GM19351 (cell line): ENCODE data around the gene ECI1.
"Not testable (repeated sequence)": the region's sequence is repeated elsewhere in the genome, so short reads cannot be mapped to it uniquely, and the experiment has no call there.

Source experiments
- ATAC-seq: cut with Tn5 transposase; IDR thresholded peaks from one replicate; pipeline ENCODE4 v1.9.1; 2021; ENCODE audit warnings: mild to moderate bottlenecking, moderate library complexity; ENCODE audit not compliant: unreplicated experiment

ECI1 gene

GRCh38 chr16:2280981-2281542 lies 29.7 kb upstream of the ECI1 start:
- ATAC-seq: no peak

GRCh38 chr16:2280461-2280860 lies 29.1 kb upstream of the ECI1 start:
- ATAC-seq: no peak

GRCh38 chr16:2278956-2279800 lies 27.8 kb upstream of the ECI1 start:
- ATAC-seq: no peak

GRCh38 chr16:2278272-2278608 lies 26.9 kb upstream of the ECI1 start:
- ATAC-seq: no peak

- no peak for ATAC-seq
Observed at GRCh38 chr16:2277466-2278271, 26.3 kb upstream of the ECI1 start.

GRCh38 chr16:2276368-2277195 lies 25.2 kb upstream of the ECI1 start:
- no peak for ATAC-seq

GRCh38 chr16:2275476-2276367 lies 24.3 kb upstream of the ECI1 start:
- no peak for ATAC-seq

- ATAC-seq: no peak
Observed at GRCh38 chr16:2273931-2274330, 22.5 kb upstream of the ECI1 start.

GRCh38 chr16:2273484-2273883 lies 22.1 kb upstream of the ECI1 start:
- ATAC-seq: no peak

GRCh38 chr16:2271848-2272461 lies 20.6 kb upstream of the ECI1 start:
- ATAC-seq: no peak

GRCh38 chr16:2270588-2271470 lies 19.4 kb upstream of the ECI1 start:
- ATAC-seq: no peak

- ATAC-seq: no peak
Observed at GRCh38 chr16:2270070-2270462, 18.7 kb upstream of the ECI1 start.

- ATAC-seq: peak; percentile 81
Observed at GRCh38 chr16:2267913-2268666, 16.7 kb upstream of the ECI1 start, which contains the start of gene RNPS1. Gene RNPS1, minus strand, starts transcription at chr16:2268126. Its CDS starts 3,483 bp downstream, at chr16:2264643.

- ATAC-seq: peak; percentile 52
Observed at GRCh38 chr16:2267505-2267912, 16.1 kb upstream of the ECI1 start.

GRCh38 chr16:2266887-2267286 lies 15.5 kb upstream of the ECI1 start:
- not testable (repeated sequence) for ATAC-seq

GRCh38 chr16:2263026-2263425 lies 11.6 kb upstream of the ECI1 start:
- not testable (repeated sequence) for ATAC-seq

GRCh38 chr16:2260250-2260649 lies 8.9 kb upstream of the ECI1 start:
- no peak for ATAC-seq

- not testable (repeated sequence) for ATAC-seq
Observed at GRCh38 chr16:2258530-2258929, 7.1 kb upstream of the ECI1 start.
